ENCODE results near the gene TBX10. TPM values are rescaled to one million over a fixed set of nuclear protein-coding genes. Genes with fewer than 3 reads are reported as not detected.

TBX10 gene
- total RNA-seq, 3 donors from 2014 or later = not detected

- TF ChIP-seq POLR2AphosphoS5 (IDR thresholded peaks at IDR 0.05) (no peak), CTCF (IDR thresholded peaks at IDR 0.05) (no peak), POLR2A (IDR thresholded peaks at IDR 0.05) (no peak)
- DNase-seq (ENCODE audit: low spot score in 2 of 2) = no peak
- Histone ChIP-seq H3K36me3 (no peaks in the 10 kb centered on the region), H3K4me3 (no peak overlapping the region), H3K27ac (no peak overlapping the region), H3K4me1 (peaks cover 0 to 4% of the 10 kb centered on the region in 2 donors), H3K27me3 (peaks cover 0 to 5% of the 10 kb centered on the region in 2 donors), H3K9me3 (no peaks in the 10 kb centered on the region)
- intact Hi-C loops (cut with DNase I; ENCODE audit: low total_unique reads) = no loop called here
Observed at GRCh38 chr11:67671211-67671520, 31.6 kb upstream of the TBX10 start.

DNA sequence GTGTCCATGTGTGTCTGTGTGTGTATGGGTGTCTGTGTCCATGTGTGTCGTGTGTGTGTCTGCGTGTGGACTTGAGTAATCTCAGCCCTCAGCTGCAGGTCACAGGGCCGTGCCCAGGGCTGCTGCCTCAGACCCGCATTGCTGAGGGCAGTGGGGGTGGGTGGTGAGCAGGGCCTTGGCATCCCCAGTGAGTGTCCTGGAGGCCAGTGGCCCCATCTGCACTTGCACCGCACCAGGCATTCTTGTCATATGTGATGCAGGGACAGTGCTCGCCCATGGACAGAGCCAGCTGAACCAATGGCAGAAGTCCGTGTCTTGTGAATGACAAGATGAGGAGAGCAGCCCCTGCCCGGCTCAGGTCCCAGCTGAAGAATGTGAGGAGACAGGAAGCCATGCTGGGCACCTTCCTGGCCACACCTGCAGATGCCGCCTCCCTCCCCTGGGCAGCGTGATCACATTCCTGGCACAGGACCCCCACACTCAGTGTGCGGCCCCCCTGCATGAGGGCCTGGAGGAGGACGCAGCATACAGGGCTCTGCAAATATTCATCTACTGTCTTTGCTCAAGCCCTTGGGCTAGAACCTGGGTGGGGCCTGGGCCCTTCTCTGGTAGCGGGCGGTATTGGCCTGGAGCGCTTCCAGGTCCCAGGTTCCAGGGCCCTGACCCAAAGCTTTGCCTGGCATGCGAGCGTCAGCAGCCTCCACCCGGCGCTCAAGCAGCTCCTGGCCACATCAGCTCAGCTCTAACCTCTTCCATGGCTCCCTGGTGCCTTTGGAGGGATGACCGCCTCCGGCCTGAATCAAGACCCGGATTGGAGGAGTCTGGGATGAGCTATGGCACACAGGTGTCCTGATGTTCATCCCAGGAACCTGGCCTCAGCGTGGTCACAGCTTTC lies 31.0 kb upstream of the TBX10 start:
- TF ChIP-seq POLR2AphosphoS5 (IDR thresholded peaks at IDR 0.05) (no peak), POLR2A (IDR thresholded peaks at IDR 0.05) (no peak), CTCF (IDR thresholded peaks at IDR 0.05) (no peak)
- Histone ChIP-seq H3K27me3 (peaks cover 0 to 5% of the 10 kb centered on the region in 2 donors), H3K27ac (no peak overlapping the region), H3K9me3 (no peaks in the 10 kb centered on the region), H3K4me1 (peaks cover 0 to 4% of the 10 kb centered on the region in 2 donors), H3K4me3 (no peak overlapping the region), H3K36me3 (no peaks in the 10 kb centered on the region)
- intact Hi-C loops (cut with DNase I; ENCODE audit: low total_unique reads) = no loop called here
- no peak for DNase-seq (ENCODE audit: low spot score in 2 of 2)

DNA sequence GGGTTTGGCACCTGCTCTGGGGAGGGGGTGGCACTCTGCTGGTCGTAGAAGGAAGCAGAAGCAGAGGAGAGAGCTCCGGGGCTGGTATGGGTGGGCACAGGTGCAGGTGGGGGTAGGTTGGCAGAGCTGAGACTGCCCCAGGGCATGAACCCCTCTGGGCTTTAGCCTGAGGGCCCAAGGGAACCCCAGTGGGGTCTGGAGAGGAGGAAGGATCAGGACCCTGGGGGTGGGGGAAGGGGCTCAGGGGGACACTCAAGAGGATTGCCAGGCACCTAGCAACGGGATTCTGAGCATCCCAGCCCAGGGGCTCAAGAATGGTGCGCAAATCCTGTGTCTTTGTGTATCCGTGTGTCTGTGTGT lies 28.6 kb upstream of the TBX10 start:
- intact Hi-C loops (cut with DNase I; ENCODE audit: low total_unique reads) = no loop called here

DNA sequence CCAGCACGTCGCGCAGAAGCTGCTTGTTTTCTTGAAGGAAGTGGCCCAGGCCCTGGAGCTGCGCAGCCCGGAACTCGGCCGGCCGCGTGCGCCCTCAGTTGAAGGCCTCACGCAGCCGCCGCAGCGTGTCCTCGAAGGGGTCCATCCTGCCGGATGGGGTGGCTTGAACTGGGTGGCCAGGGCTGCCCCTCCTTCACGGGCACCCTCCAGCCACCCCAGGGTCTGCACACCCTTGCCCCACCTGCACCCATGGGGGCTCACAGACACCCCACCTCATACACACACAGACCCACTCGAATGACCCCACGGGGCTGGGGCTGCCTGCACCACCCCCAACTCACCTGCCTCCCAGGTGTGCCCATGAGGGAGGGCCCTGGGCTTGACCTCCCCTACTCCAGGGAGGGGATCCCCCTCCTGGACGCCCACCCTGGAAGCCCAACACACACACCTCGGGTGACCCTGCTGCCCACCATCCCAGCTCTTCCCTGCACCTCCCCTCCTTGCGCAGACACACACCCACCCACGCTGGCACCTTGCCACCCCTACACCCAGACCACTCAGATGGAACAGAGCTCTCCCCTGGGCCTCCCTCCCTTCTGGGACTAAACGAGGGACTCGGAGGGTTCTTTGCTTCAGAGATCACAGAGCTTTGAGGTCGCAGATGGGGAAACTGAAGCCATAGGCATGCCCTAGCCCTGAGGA lies 28.1 kb upstream of the TBX10 start:
- intact Hi-C loops (cut with DNase I; ENCODE audit: low total_unique reads) = no loop called here
- no peak for DNase-seq (ENCODE audit: low spot score in 2 of 2)
- TF ChIP-seq POLR2A (IDR thresholded peaks at IDR 0.05) = no peak
- Histone ChIP-seq H3K27ac (no peak overlapping the region), H3K4me1 (no peaks in the 10 kb centered on the region), H3K27me3 (no peaks in the 10 kb centered on the region), H3K36me3 (no peaks in the 10 kb centered on the region), H3K9me3 (no peaks in the 10 kb centered on the region), H3K4me3 (no peak overlapping the region)

More for the DNA sequence above, 28.6 kb upstream of the TBX10 start:
- H3K9me3 ChIP-seq = no peaks in the 10 kb centered on the region
- H3K27me3 ChIP-seq = no peaks in the 10 kb centered on the region
- H3K27ac ChIP-seq = no peak overlapping the region
- H3K36me3 ChIP-seq = no peaks in the 10 kb centered on the region
- no peak for DNase-seq (ENCODE audit: low spot score in 2 of 2)
- H3K4me3 ChIP-seq = no peak overlapping the region
- H3K4me1 ChIP-seq = no peaks in the 10 kb centered on the region
- TF ChIP-seq CTCF (IDR thresholded peaks at IDR 0.05) (no peak), POLR2A (IDR thresholded peaks at IDR 0.05) (no peak), POLR2AphosphoS5 (IDR thresholded peaks at IDR 0.05) (no peak)

GRCh38 chr11:67666676-67667489 lies 27.3 kb upstream of the TBX10 start:
- Histone ChIP-seq H3K36me3 (no peaks in the 10 kb centered on the region), H3K4me1 (no peaks in the 10 kb centered on the region), H3K9me3 (no peaks in the 10 kb centered on the region), H3K27me3 (no peaks in the 10 kb centered on the region), H3K27ac (no peak overlapping the region), H3K4me3 (no peak overlapping the region)
- intact Hi-C loops (cut with DNase I; ENCODE audit: low total_unique reads) = no loop called here
- peak in 1 of 2 donors; percentile 5 for DNase-seq (ENCODE audit: low spot score in 2 of 2)
- TF ChIP-seq POLR2AphosphoS5 (IDR thresholded peaks at IDR 0.05) (no peak), POLR2A (IDR thresholded peaks at IDR 0.05) (no peak), CTCF (IDR thresholded peaks at IDR 0.05) (no peak)
